Neural cell (in vitro differentiated cells): Measurements from ENCODE around the gene SOX5. TPM values are rescaled to one million over a fixed set of nuclear protein-coding genes. Genes with fewer than 3 reads are reported as not detected.

Source experiments
- H2AFZ ChIP-seq: fragments of 200-600, 300-800 bp; sonication (generic), shearing (Covaris generic); 2 replicates; pipeline ENCODE4 v1.6.0; 2014; ENCODE audit warnings: low read depth, mild to moderate bottlenecking, antibody characterized with exemption, low read length, moderate library complexity
- H3F3A ChIP-seq: fragments of 200-600 bp; shearing (Covaris generic); 2 replicates; pipeline ENCODE4 v1.6.1; 2016; ENCODE audit warnings: mild to moderate bottlenecking, moderate library complexity, mixed read lengths, antibody characterized with exemption, low read length; ENCODE audit not compliant: insufficient read depth, poor library complexity, severe bottlenecking
- H3K27ac ChIP-seq: fragments of 200-600, 300-800 bp; sonication (generic), shearing (Covaris generic); 2 replicates; pipeline ENCODE4 v1.5.1; 2014; ENCODE audit warnings: mild to moderate bottlenecking, low read length, moderate library complexity
- H3K27me3 ChIP-seq: fragments of 300-800, 200-600 bp; sonication (generic), shearing (Covaris generic); 2 replicates; pipeline ENCODE4 v1.6.0; 2014; ENCODE audit warnings: mild to moderate bottlenecking, low read depth, low read length, moderate library complexity; ENCODE audit not compliant: insufficient read depth
- H3K36me3 ChIP-seq: fragments of 300-800, 200-600 bp; sonication (generic), shearing (Covaris generic); 2 replicates; pipeline ENCODE4 v1.5.1; 2014; ENCODE audit warnings: mild to moderate bottlenecking, antibody characterized with exemption, low read length, moderate library complexity; ENCODE audit not compliant: insufficient read depth
- H3K4me2 ChIP-seq: fragments of 300-800, 200-600 bp; sonication (generic), shearing (Covaris generic); 2 replicates; pipeline ENCODE4 v1.6.0; 2014; ENCODE audit warnings: mild to moderate bottlenecking, low read length
- H3K4me3 ChIP-seq: fragments of 300-800, 200-600 bp; sonication (generic), shearing (Covaris generic); 2 replicates; pipeline ENCODE4 v1.5.1; 2014; ENCODE audit warnings: mild to moderate bottlenecking, low read length, moderate library complexity
- H3K79me2 ChIP-seq: fragments of 200-600 bp; shearing (Covaris generic); replicated peaks from 2 replicates; pipeline ENCODE4 v1.6.0; 2014; ENCODE audit warnings: mild to moderate bottlenecking, low read length, moderate library complexity; ENCODE audit not compliant: insufficient read depth
- H3K9ac ChIP-seq: fragments of 300-800, 200-600 bp; sonication (generic), shearing (Covaris generic); 2 replicates; pipeline ENCODE4 v1.6.1; 2016; ENCODE audit warnings: mild to moderate bottlenecking, low read length, mixed read lengths
- H3K9me2 ChIP-seq: fragments of 200-600 bp; shearing (Covaris generic); 2 replicates; pipeline ENCODE4 v1.6.1; 2016; ENCODE audit warnings: mild to moderate bottlenecking, low read length, mixed read lengths; ENCODE audit not compliant: insufficient read depth
- H3K9me3 ChIP-seq: fragments of 200-600, 300-800 bp; sonication (generic), shearing (Covaris generic); 2 replicates; pipeline ENCODE4 v1.6.1; 2016; ENCODE audit warnings: mild to moderate bottlenecking, mixed run types, low read length, moderate library complexity, mixed read lengths
- H4K20me1 ChIP-seq: fragments of 200-600 bp; shearing (Covaris generic); 2 replicates; pipeline ENCODE4 v1.6.1; 2016; ENCODE audit warnings: mild to moderate bottlenecking, mixed run types; ENCODE audit not compliant: insufficient read depth
- EP300 ChIP-seq: fragments of 450-650 bp; conservative IDR thresholded peaks from 2 replicates; pipeline ENCODE4 v1.6.1; 2014; ENCODE audit warnings: antibody characterized with exemption, mild to moderate bottlenecking, moderate library complexity; ENCODE audit not compliant: poor library complexity, severe bottlenecking
- EZH2 ChIP-seq: fragments of 200-600, 300-800 bp; shearing (Covaris generic), sonication (generic); IDR thresholded peaks from 2 replicates; pipeline ENCODE4 v1.6.1; 2014; ENCODE audit warnings: antibody characterized with exemption, low read length, borderline replicate concordance, mild to moderate bottlenecking; ENCODE audit not compliant: insufficient read depth, poor library complexity, severe bottlenecking
- MXI1 ChIP-seq: fragments of 450-650 bp; conservative IDR thresholded peaks from 2 replicates; pipeline ENCODE4 v1.6.1; 2014; ENCODE audit warnings: antibody characterized with exemption, mild to moderate bottlenecking; ENCODE audit not compliant: poor library complexity, severe bottlenecking
- POLR2AphosphoS5 ChIP-seq: IDR thresholded peaks from 2 replicates; pipeline ENCODE4 v1.6.1; 2012
- RAD21 ChIP-seq: fragments of 450-650 bp; conservative IDR thresholded peaks from 2 replicates; pipeline ENCODE4 v1.6.1; 2014; ENCODE audit warnings: antibody characterized with exemption, mild to moderate bottlenecking, moderate library complexity
- REST ChIP-seq: IDR thresholded peaks from 2 replicates; pipeline ENCODE4 v1.6.1; 2012; ENCODE audit warnings: borderline replicate concordance
- SMC3 ChIP-seq: fragments of 450-650 bp; conservative IDR thresholded peaks from 2 replicates; pipeline ENCODE4 v1.6.1; 2014; ENCODE audit warnings: antibody characterized with exemption, mild to moderate bottlenecking, moderate library complexity; ENCODE audit not compliant: poor library complexity
- TAF1 ChIP-seq: IDR thresholded peaks from 2 replicates; pipeline ENCODE4 v1.6.1; 2012; ENCODE audit warnings: low read depth
- polyA plus RNA-seq: library from polyadenylated mRNA; depleted of rRNA; stranded (reverse); fragments of >200 nt; gene quantifications from 2 replicates; pipeline ENCODE4 v1.2.3, GENCODE V29; 2014
- TF ChIP-seq, protein P1 (sequence below): fragments of 450-650 bp; IDR thresholded peaks from 2 replicates; pipeline ENCODE4 v1.5.1; 2014; ENCODE audit warnings: antibody characterized with exemption, mild to moderate bottlenecking, moderate library complexity; ENCODE audit not compliant: poor library complexity, severe bottlenecking

The SOX5 gene
- polyA plus RNA-seq, 1 donor from 2014 or later: 1.8 TPM

DNA sequence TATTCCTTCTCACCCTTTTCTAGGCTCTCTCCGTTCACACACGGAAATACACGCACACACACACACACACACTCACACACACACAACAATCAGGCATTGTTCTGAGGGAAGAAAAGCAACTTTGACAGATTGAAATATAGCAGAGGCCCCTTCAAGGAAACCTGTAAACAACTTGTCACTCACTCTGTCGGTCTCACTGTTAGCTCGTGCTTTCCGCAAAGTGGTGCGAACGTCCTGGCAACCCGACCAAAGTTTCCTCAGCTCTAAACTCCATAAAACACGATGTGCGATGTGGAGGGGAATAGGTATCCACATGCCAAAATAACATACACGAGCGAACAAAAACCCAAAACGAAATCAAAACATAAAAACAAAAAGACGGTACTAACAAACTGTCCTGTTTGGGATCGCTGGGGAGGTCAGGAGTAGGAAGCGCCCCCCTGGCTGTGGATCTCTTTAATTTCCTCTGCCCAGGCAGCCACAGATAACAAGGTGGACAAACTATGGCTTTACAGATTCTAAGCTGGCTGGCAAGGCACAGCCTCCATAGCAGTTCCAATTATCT, 822 bp upstream of the SOX5 start:
- no peaks in the 10 kb centered on the region for H3K9me3 ChIP-seq
- H3F3A ChIP-seq: no peaks in the 10 kb centered on the region
- H3K36me3 ChIP-seq: no peaks in the 10 kb centered on the region
- peaks cover 3% of the 10 kb centered on the region for H3K27me3 ChIP-seq
- no peaks in the 10 kb centered on the region for H3K9me2 ChIP-seq
- H3K4me3 ChIP-seq: peak overlapping the region; percentile 65
- TF ChIP-seq SMC3 (peak; percentile 16), REST (no peak), EZH2 (no peak), EP300 (peak; percentile 44), MXI1 (no peak), TAF1 (no peak), POLR2AphosphoS5 (no peak)
- peak overlapping the region; percentile 68 for H3K4me2 ChIP-seq
- H3K27ac ChIP-seq: no peak overlapping the region
- H3K79me2 ChIP-seq: peaks cover 41% of the 10 kb centered on the region
- H3K9ac ChIP-seq: peak overlapping the region; percentile 27
- H4K20me1 ChIP-seq: no peaks in the 10 kb centered on the region
- H2AFZ ChIP-seq: no peak overlapping the region

DNA sequence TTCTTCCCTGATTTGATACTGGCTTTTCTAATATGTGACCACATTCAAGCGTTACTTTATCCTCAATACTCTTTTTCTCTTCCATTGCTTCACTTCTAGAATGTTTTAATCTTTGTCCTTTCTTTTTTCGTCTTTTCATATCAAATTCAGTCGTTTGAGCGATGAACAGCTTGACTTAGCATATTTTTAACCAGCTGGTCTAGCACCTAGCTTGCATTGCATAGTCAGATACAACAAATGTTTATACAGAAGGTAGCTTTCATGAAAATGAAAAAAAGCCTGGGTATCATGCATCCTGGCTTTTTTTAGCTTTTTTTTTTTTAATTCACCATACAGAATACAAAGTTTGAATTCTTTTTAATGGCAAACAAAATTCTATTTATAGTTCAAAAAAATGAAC, 1.2 kb downstream of the SOX5 start:
- TF ChIP-seq, protein P1, sequence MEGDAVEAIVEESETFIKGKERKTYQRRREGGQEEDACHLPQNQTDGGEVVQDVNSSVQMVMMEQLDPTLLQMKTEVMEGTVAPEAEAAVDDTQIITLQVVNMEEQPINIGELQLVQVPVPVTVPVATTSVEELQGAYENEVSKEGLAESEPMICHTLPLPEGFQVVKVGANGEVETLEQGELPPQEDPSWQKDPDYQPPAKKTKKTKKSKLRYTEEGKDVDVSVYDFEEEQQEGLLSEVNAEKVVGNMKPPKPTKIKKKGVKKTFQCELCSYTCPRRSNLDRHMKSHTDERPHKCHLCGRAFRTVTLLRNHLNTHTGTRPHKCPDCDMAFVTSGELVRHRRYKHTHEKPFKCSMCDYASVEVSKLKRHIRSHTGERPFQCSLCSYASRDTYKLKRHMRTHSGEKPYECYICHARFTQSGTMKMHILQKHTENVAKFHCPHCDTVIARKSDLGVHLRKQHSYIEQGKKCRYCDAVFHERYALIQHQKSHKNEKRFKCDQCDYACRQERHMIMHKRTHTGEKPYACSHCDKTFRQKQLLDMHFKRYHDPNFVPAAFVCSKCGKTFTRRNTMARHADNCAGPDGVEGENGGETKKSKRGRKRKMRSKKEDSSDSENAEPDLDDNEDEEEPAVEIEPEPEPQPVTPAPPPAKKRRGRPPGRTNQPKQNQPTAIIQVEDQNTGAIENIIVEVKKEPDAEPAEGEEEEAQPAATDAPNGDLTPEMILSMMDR: no peak
- no peak for TF ChIP-seq SMC3
- Histone ChIP-seq H3K9me2 (no peaks in the 10 kb centered on the region), H3K4me3 (peak overlapping the region; percentile 65), H3K36me3 (no peaks in the 10 kb centered on the region), H2AFZ (no peak overlapping the region), H3K27me3 (peaks cover 3% of the 10 kb centered on the region), H3K27ac (no peak overlapping the region), H3K79me2 (peaks cover 61% of the 10 kb centered on the region), H3K9ac (no peak overlapping the region), H3K9me3 (no peaks in the 10 kb centered on the region), H3K4me2 (no peak overlapping the region), H3F3A (no peaks in the 10 kb centered on the region), H4K20me1 (no peaks in the 10 kb centered on the region)

DNA sequence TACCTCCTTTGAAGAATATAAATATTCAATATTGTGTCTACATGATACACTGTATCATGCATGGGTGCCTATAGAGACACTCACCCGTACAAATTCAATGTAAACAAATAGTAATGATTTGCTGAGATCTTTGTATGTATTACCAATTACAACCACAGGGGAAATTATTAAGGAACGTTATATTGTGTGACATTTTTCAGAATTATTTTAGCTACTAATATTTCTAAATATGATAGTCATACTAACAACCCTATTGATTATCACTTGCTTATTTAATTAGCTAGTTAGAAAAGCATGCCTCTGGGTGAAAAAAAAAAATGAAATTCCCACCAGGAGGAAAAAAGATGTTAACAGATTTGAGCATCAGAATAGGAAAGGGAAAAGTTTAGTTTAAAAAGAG, 2.1 kb downstream of the SOX5 start:
- Histone ChIP-seq H3K4me3 (peak overlapping the region; percentile 65), H3K79me2 (peaks cover 70% of the 10 kb centered on the region), H2AFZ (no peak overlapping the region), H3K27ac (no peak overlapping the region), H3K9me3 (no peaks in the 10 kb centered on the region), H3K9me2 (no peaks in the 10 kb centered on the region), H3K27me3 (peaks cover 3% of the 10 kb centered on the region), H3K9ac (no peak overlapping the region), H3F3A (no peaks in the 10 kb centered on the region), H3K36me3 (no peaks in the 10 kb centered on the region), H3K4me2 (peak overlapping the region; percentile 0), H4K20me1 (no peaks in the 10 kb centered on the region)
- TF ChIP-seq RAD21 (no peak), TAF1 (no peak)
